Activated CD4-positive, alpha-beta T cell treated with anti-CD3 and anti-CD28 coated beads, Interleukin-2, amount 10 ng/mL, durations not matched to agents 7 days and 5 days (primary cell): ENCODE data around the gene GCNT3. TPM values are rescaled to one million over a fixed set of nuclear protein-coding genes. Genes with fewer than 3 reads are reported as not detected.

Experiments used
- CTCF ChIA-PET: fragments of 350-600 bp; sonication (Branson Sonifier 250); formaldehyde crosslinking; loops from one replicate; lab custom pipeline; 2021; ENCODE audit warnings: antibody characterized with exemption; lab: Charles Lee
- POLR2A ChIA-PET: fragments of 350-600 bp; sonication (Branson Sonifier 250); formaldehyde crosslinking; loops from one replicate; lab custom pipeline; 2021; ENCODE audit warnings: antibody characterized with exemption; lab: Charles Lee
- DNase-seq: peaks from one replicate; pipeline ENCODE4 v3.0.0-alpha.2; 2020
- H3K27ac Mint-ChIP-seq: one replicate; pipeline ENCODE4 v1.8.0; 2021; ENCODE audit warnings: mild to moderate bottlenecking, moderate library complexity, mixed read lengths
- H3K27me3 Mint-ChIP-seq: one replicate; pipeline ENCODE4 v1.8.0; 2021; ENCODE audit warnings: mixed read lengths
- H3K36me3 Mint-ChIP-seq: one replicate; pipeline ENCODE4 v1.8.0; 2021; ENCODE audit warnings: low read depth, mixed read lengths
- H3K4me1 Mint-ChIP-seq: one replicate; pipeline ENCODE4 v1.8.0; 2021; ENCODE audit warnings: mixed read lengths
- H3K4me3 Mint-ChIP-seq: one replicate; pipeline ENCODE4 v1.8.0; 2021; ENCODE audit warnings: mild to moderate bottlenecking, moderate library complexity, mixed read lengths
- H3K9me3 Mint-ChIP-seq: one replicate; pipeline ENCODE4 v1.8.0; 2021; ENCODE audit warnings: mixed read lengths
- total RNA-seq, 2 experiments: library from RNA; stranded (reverse); gene quantifications; one replicate each; pipeline ENCODE4 v1.2.3, GENCODE V29; 2021

The GCNT3 gene
- total RNA-seq, 2 experiments from 2014 or later, result not detected

- CTCF ChIA-PET, result no interaction called here
- Mint-ChIP-seq H3K36me3 (peaks cover 34% of the 10 kb centered on the region), H3K4me1 (no peaks in the 10 kb centered on the region), H3K27ac (no peak overlapping the region), H3K9me3 (no peaks in the 10 kb centered on the region), H3K27me3 (no peaks in the 10 kb centered on the region), H3K4me3 (no peak overlapping the region)
- DNase-seq, result no peak
- POLR2A ChIA-PET, result no interaction called here
Measured at GRCh38 chr15:59668556-59668955, 57.0 kb downstream of the GCNT3 start.

Other genes with a start within 250 kb of the GCNT3 start
- 10 to 100 TPM; 12.9 to 14.0 TPM for gene MYO1E, start 238.9 kb upstream of the GCNT3 start, total RNA-seq
- gene FAM81A, start 173.6 kb upstream of the GCNT3 start, total RNA-seq, result under 1 TPM; 0.57 to 0.73 TPM
- gene GTF2A2, start 45.7 kb downstream of the GCNT3 start, total RNA-seq, result 100 to 1,000 TPM; 110 to 123 TPM
- 10 to 100 TPM; 73.3 to 75.2 TPM for gene BNIP2, start 77.5 kb downstream of the GCNT3 start, total RNA-seq